NCI-H187 treated with DMSO at 0.1 percent for 48 hours (cell line): Measurements from ENCODE around the gene GNG11.
"Not testable (repeated sequence)": the region's sequence is repeated elsewhere in the genome, so short reads cannot be mapped to it uniquely, and the experiment has no call there.

Experiments used
- DNase-seq: peaks from one replicate; lab custom pipeline; 2025; lab: John Stamatoyannopoulos, UW

The GNG11 gene

GRCh38 chr7:93921607-93922566 is at the start of gene GNG11:
Gene GNG11 (plus strand): TSS chr7:93921735. CDS start chr7:93922138, 403 bp downstream.
- DNase-seq = no peak

- DNase-seq = no peak
These were observed 47.4 kb upstream of the GNG11 start for GRCh38 chr7:93873998-93874574.

DNA sequence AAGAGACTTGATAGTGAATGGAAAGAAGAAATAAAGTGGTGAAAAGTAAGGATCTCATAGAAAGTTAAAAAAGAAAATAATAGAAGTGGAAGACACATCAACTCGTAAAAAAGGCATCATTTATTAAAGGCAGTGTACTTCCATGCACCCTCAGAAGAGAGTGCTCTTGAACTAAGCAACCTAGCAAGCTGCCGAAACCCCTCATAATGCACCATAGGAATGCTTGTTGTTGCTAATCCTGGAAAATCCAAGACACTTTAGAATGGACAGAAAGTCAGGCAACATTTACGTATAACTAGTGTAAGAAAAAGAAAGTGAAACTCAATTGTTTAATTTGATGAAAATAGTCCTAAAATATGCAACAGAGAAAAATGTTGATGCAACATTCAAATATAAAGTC is 43.8 kb upstream of the GNG11 start:
- no peak for DNase-seq

DNA sequence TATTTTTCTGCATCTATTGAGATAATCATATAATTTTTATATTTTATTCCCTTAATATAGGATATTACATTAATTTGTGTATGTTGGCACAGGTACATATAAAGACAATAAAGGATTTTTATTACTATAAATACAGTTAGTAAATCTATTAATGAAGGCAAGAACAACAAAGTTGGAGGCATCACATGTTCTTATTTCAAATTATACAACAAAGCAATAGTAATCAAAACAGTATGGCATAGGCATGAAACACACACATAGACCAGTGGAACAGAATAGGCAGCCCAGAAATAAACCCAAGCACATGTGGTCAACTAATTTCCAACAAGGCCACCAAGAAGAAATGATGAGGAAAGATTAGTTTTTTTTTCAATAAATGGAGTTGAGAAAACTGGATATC is 42.2 kb upstream of the GNG11 start:
- DNase-seq = no peak

DNA sequence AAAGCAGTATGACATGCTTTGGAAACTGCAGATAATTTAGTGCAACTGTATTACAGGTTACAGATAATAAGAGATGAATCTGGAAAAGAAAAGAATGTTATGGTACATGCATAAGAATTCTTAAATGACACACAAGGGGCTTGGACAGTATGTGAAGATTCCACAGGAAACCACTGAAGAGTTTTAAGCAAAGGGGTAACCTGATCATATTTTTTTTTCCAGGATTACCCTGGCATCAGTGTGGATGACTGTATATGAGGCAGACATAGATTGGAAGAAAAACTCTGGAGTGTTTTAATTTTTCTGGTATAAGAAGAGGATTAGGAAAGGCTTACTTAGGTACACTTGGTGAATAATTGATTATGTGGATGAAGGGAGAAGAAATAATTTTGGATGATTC is 39.1 kb upstream of the GNG11 start:
- no peak for DNase-seq

- no peak for DNase-seq
These were observed 38.2 kb upstream of the GNG11 start for GRCh38 chr7:93883078-93883916.

- DNase-seq = no peak
These were observed 37.6 kb upstream of the GNG11 start for GRCh38 chr7:93883917-93884345.

DNA sequence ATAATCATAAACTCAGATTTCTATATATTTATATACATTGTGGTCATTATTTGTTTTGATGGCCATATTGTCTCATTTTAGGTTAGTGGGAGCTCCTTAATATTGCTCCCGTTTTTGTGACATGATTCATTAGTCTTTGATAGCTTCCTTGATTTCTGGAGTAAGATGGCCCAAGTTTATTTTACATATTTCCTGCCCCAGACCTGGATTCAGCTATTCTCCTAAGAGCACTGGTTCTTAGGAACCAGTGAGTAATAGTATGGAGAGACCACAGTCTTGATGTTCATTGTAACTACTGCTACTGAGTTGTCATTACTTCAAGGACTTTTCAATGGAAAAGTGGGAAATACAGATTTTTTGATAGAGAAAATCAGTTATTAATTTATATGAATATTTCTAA is 37.0 kb upstream of the GNG11 start:
- no peak for DNase-seq

DNA sequence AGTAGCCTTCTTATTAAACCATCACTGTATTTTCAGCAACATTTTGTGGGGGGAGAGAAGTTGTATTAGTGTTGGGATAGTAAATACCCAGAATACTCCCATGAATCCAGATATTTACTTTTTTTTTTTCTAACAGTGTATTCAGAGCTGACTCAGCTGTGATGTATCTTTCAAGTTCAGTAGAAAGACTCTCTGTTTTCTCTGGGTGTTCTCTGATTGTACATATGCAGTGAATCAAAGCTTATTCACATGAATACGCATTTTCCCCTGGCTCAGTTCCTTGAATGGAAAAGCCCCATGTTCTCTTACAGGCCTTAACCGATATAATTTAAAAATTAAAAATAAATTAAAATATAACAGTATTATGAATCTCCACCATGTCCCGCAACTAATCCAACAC is 32.3 kb upstream of the GNG11 start:
- no peak for DNase-seq

GRCh38 chr7:93890041-93890463 is 31.5 kb upstream of the GNG11 start:
- no peak for DNase-seq

DNA sequence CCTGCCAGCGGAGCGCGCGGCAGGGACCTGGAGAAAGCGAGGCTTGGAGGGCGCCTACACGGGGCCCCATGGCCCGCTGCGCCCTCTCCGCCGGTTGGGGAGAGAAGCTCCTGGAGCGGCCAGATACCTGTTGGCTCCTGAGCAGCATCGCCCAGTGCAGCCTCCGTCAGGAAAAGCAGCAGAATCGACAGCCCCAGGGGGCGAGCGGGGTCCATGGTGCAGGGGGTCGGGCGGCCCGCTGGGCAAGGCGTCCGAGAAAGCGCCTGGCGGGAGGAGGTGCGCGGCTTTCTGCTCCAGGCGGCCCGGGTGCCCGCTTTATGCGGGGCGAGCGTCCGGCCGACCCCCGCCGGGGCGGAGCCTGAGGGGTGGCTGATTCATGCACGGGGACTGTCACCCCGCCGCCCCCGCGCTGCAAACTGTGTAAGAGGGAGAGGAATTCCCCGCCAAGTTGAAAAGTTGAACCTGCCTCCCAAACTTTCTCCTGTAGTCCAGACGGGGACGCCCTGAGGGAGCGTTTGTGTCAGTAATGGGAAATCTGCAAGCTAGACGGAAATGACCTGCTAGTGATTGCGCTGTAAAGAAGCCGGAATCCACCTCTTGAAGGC is 31.0 kb upstream of the GNG11 start, which contains the start of gene TFPI2:
TFPI2 (minus strand) TSS at position 290 of the 605 bp plus-strand sequence; CDS start at position 215, 75 bp downstream.
- DNase-seq = no peak

- no peak for DNase-seq
These were observed 27.1 kb upstream of the GNG11 start for GRCh38 chr7:93894426-93894825.

DNA sequence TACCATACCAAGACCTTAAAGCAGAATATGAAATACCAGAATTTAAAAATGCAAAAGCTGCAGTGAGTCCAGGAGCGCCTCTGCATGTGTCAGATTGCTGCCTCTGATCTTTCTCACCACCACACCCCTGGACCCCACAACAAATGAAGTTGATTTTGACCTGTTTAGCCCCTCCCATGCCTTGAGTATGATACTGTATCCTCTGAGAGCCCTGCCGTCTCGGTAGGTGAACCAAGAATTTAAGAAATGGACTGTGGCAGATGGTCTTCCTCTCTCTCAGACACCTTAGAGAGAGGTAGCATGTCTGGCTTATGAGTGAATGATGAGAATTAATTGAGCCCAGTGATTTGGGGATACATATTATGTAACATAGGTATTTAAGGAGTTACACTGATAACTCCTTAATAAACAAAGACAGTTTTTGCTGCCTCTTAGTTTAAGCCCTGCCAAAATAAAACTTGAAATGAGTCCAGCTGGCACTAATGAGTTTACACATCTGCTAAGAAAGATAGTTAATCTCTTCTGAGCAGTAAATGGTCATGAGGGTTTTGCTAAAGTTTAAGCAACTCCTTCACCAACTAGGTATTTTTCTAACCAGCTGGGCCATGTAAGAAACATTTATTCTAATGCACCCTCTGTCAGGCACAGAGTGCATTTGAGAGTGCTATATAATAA is 26.4 kb upstream of the GNG11 start:
- DNase-seq = no peak

DNA sequence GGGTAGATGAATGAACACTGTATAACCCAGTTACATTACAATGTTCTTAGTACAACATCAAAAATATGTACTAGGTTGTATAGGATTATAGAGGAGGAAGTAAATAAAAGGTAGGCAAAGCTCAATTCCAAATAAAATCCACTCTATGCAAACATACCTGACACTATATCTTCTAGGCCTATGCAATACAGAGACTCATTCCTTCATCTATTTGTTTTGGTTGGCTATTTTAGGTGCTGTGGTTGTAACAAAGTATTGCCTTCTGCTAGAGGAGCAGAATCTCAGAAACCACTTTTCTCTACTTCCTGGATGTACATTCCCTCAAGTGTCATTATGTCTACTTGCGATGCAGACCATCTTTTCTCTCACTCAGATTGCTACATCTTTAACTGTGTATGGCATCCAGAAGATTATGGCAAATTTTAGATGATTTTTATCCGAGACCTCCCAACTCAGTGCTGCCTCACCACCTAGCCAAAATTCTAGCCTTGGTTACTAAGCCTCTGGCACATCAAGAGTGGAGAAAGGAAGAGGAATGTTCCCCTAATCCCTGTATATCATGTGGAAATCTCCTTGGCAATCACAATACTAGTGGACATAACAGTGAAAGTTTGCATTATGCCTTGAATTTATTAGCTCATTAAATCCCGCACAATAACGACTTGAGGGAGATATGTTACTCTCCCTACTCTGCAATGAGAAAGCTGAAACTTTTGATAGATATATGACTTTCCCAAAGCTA is 25.5 kb upstream of the GNG11 start:
- no peak for DNase-seq

GRCh38 chr7:93897680-93898079 is 23.9 kb upstream of the GNG11 start:
- DNase-seq = no peak

GRCh38 chr7:93902777-93903423 is 18.6 kb upstream of the GNG11 start:
- DNase-seq = no peak

GRCh38 chr7:93906267-93906666 is 15.3 kb upstream of the GNG11 start, which contains the start of gene GNGT1:
Gene GNGT1 (plus strand): TSS chr7:93906567. CDS start chr7:93906747, 180 bp downstream.
- DNase-seq = no peak

GRCh38 chr7:93910076-93910994 is 11.2 kb upstream of the GNG11 start:
- no peak for DNase-seq

DNA sequence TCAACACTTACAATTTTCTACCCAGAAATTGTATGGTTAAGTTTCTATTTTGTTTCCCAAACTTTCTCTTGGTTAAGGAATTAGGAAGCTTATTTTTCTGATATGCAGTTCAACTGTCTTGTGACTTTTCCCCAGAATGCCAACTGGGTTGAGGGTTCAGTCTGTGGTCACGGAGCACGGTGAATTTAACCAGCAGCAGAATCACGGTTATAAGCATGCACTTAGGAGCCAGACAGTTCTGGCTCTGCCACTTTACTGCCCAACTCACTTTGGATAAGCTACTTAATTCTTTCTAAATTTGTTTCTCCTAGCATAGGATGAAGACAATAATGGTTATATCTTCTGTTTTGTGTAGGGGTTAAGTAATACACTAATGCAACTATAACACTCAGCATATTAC is 10.3 kb upstream of the GNG11 start:
- DNase-seq = not testable (repeated sequence)
